Activated CD4-positive, alpha-beta T cell treated with anti-CD3 and anti-CD28 coated beads, Interleukin-2, Interleukin-6, amounts not matched to agents 100 ng/mL and 50 ng/mL, durations not matched to agents 16 hours and 8 hours (primary cell): ENCODE data around the gene MYO7A.

Source experiments
- DNase-seq: peaks from one replicate; pipeline ENCODE4 v3.0.0-alpha.2; 2020

MYO7A gene

GRCh38 chr11:77203901-77204753, 76.1 kb downstream of the MYO7A start:
- DNase-seq: no peak

DNA sequence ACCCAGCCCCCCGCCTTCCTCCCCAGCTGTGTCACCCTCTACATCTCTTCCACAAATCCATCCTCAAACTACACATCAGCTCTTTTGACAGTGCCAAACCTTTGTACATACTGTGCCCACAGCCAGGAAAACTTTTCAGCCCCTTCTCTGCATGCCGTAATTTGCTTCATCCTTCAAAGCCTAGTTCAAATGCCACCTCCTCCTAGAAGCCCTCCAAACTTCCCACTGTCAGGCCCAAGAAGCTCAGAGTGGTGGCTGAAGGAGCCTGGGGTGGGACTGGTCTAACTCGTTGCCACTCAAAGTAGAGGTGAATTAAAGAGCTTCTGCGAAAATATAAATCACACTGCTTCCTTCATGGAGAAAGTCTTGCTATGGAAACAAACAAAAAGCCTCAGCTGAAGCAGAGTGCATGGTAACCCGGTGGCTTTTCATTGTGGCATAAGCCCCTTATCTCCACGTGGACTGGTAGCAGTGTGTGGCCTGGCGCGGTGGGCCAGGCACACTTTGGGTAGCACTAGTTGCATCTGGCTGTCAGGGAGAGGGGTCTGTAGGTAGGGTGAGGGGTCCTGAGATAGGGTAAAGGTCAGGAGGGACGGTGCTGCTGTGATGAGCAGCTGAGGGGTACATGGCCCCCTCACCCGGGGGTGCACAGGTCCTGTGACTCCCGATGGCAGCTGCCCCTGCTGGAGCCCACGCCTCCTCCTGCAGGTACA, 76.9 kb downstream of the MYO7A start:
- DNase-seq: no peak

GRCh38 chr11:77205467-77206263, 77.6 kb downstream of the MYO7A start:
- DNase-seq: no peak

DNA sequence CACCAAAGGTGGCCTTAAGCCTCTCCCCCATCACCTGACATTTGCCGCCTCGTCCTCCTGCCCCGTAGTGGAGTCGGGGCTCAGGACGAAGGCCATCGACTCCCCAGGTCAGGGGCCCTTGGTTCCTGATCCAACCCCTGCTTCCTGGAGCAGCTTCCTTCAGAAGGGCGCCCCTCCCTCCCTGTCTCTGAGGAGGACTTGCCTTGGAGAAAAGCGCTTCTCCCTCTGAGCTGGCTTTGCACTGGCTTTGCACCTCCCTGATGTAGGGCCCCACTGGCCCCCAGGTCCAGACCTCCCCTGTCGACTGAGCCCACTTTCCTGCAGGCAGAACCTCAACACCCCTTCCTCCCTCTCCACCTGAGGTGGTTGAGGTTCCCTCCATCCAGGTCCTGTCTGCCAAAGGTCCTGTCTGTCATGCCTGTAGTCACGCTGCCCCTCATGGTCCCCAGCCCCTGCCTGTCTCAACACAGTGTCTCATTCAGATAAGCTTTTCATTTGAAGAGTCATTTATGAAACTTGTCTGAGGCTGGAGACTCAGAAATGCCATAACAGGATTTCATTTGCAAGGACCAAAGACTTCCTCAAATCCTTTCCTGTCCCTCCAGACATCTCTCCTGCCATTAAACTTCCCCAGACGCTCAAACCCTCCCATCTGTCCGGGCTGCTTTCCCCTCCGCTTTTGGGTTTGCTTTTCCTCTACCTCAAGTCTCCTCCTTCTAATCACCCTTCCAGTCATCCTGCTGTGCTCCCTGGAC, 78.4 kb downstream of the MYO7A start:
- no peak for DNase-seq

DNA sequence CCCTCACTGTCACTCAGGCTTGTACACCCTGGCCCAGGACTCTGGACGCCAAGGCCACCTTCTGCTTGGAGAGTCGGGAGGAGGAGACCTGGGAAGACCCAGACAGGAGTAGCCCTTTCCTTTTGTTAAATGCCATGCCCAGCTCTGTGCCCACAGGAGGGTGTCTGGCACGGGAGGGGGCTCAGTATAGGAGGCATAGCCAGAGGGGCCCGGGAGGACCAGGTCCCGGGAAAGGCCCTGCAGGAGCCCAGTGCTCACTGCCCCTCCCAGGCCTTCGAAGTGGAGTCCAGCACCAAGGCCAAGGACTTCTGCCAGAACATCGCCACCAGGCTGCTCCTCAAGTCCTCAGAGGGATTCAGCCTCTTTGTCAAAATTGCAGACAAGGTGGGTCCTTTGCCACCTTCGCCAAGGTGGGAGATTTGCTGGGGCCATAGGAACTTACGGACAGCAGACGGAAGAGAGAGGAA, 79.0 kb downstream of the MYO7A start:
- no peak for DNase-seq

DNA sequence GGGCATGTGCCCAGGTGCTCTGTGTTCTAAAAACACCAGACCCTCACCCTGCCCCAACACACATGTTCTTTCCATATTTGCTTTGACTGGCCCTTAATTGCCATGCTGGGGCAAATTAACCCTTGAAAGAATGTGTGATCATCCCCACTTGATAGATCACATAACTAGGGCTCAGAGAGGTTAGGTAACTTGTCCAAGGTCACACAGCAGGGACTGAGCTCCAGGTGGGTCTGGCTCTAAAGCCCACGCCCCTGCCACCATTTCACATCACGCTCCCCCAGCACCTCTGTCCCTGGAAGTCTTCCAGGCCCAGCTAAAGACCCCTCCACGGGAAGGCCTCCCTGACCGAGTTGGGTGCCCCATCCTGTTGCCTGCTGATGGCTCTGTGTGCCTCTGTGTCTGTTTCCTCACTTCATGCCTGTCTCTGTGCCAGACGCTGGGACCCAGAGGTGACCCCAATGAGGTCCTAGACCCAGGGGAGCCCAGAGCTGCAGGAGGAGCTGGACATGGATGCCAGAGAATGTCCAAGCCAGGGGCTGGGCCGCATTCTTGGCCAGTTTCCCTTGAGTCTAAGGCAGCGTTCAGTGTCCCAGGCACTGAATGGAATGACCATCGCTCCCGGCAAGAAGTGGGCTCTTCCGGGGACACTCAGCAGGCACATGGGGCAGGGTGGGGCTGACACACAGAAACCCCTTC, 79.7 kb downstream of the MYO7A start:
- no peak for DNase-seq

- DNase-seq: no peak
Measured at GRCh38 chr11:77208535-77208934, 80.5 kb downstream of the MYO7A start.

DNA sequence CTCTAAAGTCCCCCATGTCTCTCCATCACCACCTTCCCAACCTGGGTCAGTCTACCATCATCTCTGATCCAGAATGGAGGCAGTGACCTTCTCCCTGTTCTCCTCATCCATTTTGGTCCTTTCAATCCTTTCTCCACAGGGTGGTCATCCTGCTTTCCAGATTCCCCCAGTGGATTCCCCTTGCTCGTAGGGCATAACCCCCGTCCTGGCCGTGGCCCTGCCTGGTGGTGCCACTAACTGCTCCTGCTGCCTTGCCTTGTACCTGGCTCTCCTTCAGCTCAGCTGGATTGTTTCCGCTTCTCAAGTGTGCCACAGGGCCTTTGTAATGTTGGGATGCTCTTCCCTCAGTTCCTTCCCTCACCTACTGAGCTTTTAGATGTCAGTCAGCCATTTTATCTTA, 81.6 kb downstream of the MYO7A start:
- DNase-seq: no peak

- no peak for DNase-seq
Measured at GRCh38 chr11:77211040-77211451, 83.0 kb downstream of the MYO7A start.

- DNase-seq: no peak
Measured at GRCh38 chr11:77211594-77212251, 83.7 kb downstream of the MYO7A start.

DNA sequence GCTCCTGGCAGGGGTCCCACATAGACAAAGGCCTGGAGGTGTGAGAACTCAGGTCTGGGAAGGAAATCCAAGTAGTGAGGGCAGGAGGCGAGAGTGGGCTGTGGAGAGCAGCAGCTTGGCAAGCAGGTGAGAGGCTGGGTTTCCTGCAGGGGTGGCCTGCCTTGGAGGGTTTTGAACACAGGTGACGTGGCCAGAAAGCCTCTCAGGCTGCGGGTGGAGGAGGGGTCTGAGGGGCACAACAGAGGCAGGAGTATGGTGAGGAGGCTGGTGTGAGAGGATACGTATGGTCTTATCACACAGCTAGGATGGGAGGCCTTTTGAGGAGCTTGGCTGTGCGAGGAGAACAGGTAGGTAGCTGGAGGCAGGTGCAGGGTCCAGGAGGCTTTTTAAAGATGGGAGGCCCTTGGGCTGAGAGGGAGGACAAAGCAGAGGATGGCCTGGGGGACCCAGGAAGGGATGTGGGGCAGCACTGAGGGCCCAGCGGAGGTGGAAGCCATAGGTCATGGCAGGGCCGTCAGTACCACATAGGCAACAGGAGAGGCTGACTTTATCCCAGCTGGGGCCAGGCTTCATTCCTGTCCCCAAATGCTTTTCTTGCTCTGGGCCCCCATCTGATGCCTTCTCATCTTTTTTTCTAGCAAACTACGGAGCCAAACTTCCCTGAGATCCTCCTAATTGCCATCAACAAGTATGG, 84.4 kb downstream of the MYO7A start:
- no peak for DNase-seq

DNA sequence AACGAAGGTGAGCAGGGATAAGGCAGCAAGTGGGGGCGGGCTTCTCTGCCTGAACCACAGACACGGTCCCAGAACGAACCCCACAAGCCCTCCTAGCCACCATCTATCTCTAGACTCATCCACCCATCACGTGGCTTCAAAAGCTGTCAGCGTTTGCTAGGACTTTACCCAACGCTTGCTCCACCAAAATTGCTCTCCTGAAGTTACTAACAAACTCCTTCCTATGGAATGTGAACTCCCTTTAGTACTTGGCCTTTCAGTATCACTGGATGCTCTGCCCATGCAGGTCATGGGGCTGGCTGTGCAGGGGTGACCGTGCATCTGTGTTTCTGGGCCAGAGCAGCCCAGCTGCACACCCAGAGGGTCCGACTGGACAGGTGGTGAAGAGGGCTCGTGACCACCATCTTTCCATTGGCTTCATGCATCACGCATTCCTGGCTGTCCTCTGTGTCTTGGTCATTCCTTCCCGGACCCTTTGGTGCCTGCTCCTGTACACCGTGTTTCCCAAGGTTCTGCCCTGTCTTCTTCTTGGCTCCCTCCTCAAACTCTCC, 85.1 kb downstream of the MYO7A start:
- no peak for DNase-seq

- no peak for DNase-seq
Measured at GRCh38 chr11:77213589-77214428, 85.8 kb downstream of the MYO7A start.

DNA sequence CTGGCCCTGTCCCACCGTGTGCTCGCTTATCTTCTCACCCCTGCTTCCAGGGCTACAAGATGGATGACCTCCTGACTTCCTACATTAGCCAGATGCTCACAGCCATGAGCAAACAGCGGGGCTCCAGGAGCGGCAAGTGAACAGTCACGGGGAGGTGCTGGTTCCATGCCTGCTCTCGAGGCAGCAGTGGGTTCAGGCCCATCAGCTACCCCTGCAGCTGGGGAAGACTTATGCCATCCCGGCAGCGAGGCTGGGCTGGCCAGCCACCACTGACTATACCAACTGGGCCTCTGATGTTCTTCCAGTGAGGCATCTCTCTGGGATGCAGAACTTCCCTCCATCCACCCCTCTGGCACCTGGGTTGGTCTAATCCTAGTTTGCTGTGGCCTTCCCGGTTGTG, 86.5 kb downstream of the MYO7A start:
- DNase-seq: no peak

GRCh38 chr11:77215106-77215505, 87.1 kb downstream of the MYO7A start:
- no peak for DNase-seq

DNA sequence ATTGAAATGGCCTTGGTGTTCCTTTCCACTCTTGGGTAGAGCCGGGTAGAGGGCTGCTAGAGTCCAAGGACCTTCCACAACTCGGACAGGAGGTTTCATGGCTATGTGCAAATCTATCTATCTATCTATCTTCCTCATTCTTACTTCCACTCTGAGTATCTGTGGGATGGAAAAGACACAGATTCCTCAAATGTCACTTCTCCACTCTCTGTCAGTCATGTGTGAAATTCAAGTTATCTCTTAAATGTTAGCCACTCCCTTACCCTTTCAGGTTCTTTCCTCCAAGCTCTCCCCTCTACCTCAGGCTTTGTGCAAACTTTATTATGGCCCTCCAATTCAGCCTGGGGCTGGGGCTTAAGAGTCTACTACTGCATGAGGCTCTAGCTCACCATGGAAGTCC, 89.1 kb downstream of the MYO7A start:
- no peak for DNase-seq

DNA sequence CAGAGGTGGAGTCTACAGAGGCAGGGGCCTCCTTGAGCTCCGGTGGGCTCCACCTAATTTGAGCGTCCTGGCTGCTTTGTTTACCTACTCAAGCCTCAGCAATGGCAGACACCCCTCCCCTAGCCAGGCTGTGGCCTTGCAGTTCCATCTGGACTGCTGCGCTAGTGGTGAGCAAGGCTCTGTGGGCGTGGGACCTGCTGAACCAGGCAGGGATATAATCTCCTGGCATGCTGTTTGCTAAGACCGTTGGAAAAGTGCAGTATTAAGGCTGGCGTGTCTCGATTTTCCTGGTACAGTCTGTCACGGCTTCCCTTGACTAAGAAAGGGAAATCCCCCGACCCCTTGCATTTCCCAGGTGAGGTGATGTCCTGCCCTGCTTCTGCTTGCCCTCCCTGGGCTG, 95.8 kb downstream of the MYO7A start:
- no peak for DNase-seq

DNA sequence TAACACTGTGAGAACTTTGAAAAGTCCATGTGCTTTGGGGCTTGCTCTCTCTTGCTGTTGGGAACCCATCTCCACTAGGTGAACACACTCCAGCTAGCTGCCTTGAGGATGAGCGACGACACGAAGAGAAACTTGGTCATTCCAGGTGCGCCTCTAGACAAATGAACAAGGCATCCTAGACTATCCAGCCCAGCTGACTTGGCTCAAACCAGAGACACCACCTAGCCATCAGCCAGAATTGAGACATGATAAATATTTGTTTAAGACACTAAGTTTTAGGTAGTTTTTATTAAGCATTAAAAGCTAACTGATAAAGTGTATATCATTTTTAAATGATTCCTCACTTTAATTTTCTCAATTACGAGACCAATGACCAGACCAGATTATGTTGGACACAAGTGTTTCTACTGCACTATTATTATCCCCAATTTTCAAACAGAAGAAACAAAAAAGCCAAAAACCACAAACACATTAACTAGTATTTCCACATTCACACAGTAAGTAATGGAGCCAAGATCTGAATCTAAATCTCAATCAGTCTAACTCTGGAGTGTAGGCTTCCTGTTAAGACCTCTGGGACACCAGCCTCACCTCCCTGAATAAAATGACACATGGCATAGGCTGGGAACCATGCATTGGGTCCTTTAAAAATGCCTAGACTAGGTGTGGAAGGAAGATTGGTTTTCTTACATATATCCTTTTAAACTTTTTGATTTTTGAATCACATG, 103.0 kb downstream of the MYO7A start:
- DNase-seq: no peak

GRCh38 chr11:77231800-77232199, 103.8 kb downstream of the MYO7A start:
- DNase-seq: no peak
